ENCODE measurements around the gene THEMIS2. TPM values are rescaled to one million over a fixed set of nuclear protein-coding genes. Genes with fewer than 3 reads are reported as not detected.
"Not testable (repeated sequence)": the region's sequence is repeated elsewhere in the genome, so short reads cannot be mapped to it uniquely, and the experiment has no call there.

THEMIS2 gene
- total RNA-seq, 1 donor, result 1.2 TPM

GRCh38 chr1:27856561-27857343, 15.6 kb upstream of the THEMIS2 start:
- no peak for DNase-seq (ENCODE audit: low read depth)
- H3K4me3 ChIP-seq (ENCODE audit: low read depth, low read length), result no peak overlapping the region
- no peak for TF ChIP-seq CTCF (IDR thresholded peaks at IDR 0.05; ENCODE audit: insufficient read depth, low read length)

GRCh38 chr1:27857552-27857951, 14.8 kb upstream of the THEMIS2 start:
- not testable (repeated sequence) for DNase-seq (ENCODE audit: low read depth); H3K4me3 ChIP-seq (ENCODE audit: low read depth, low read length)

- H3K4me3 ChIP-seq (ENCODE audit: low read depth, low read length), result peak overlapping the region; percentile 17
- peak; percentile 98 for TF ChIP-seq CTCF (IDR thresholded peaks at IDR 0.05; ENCODE audit: insufficient read depth, low read length)
- peak; percentile 83 for DNase-seq (ENCODE audit: low read depth)
Observed at GRCh38 chr1:27858072-27858948, 14.0 kb upstream of the THEMIS2 start.

- TF ChIP-seq CTCF (IDR thresholded peaks at IDR 0.05; ENCODE audit: insufficient read depth, low read length), result no peak
- H3K4me3 ChIP-seq (ENCODE audit: low read depth, low read length), result no peak overlapping the region
- no peak for DNase-seq (ENCODE audit: low read depth)
Observed at GRCh38 chr1:27858949-27859576, 13.3 kb upstream of the THEMIS2 start.

GRCh38 chr1:27861436-27861835, 10.9 kb upstream of the THEMIS2 start:
- TF ChIP-seq CTCF (IDR thresholded peaks at IDR 0.05; ENCODE audit: insufficient read depth, low read length), result no peak

GRCh38 chr1:27862004-27862403, 10.3 kb upstream of the THEMIS2 start:
- DNase-seq (ENCODE audit: low read depth), result no peak
- no peak for TF ChIP-seq CTCF (IDR thresholded peaks at IDR 0.05; ENCODE audit: insufficient read depth, low read length)
- no peak overlapping the region for H3K4me3 ChIP-seq (ENCODE audit: low read depth, low read length)

More at GRCh38 chr1:27861436-27861835, 10.9 kb upstream of the THEMIS2 start:
- DNase-seq (ENCODE audit: low read depth), result no peak
- no peak overlapping the region for H3K4me3 ChIP-seq (ENCODE audit: low read depth, low read length)

Measured in fibroblast of the aortic adventitia (primary cell).